ENCODE results near the gene USP37.

DNA sequence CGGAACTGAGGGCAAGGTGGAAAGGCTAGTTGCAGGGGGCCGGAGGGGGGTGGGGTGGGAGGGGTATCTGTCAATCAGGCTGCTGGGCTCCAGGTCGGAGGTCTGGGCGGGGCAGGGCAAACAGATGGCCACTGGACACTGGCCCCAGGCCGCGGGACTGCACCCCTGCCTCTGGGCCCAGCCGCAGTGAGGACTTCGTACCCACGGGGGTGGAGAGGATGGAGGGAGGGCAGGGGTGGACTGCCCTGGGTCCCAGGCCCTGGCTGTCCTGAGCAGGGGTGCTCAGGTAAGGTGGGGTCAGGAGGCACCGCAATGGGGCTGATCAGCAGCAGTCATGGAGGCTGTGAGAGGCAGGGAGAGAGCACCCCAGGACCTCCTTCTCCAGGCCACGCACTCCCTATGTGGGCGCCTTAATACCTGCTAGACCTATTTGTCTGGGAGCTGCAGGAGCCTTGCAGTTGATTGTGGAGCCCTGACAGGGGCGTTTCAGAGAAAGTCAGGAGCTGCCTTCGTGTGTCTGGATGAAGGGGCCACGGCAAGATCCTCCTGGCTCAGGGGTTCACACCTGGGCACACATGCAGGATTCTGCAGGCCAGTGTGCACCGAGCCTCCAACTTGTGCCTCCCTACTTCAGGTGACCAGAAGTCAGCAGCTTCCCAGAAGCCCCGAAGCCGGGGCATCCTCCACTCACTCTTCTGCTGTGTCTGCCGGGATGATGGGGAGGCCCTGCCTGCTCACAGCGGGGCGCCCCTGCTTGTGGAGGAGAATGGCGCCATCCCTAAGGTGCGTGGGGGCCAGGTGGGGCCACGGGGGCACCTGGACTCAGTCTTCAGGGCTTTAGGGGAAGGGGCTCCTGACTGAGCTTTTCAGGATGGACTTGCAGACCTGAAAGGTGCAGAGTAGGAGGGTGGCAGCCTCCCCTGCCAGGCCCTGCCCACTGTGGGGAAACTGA lies 166.9 kb downstream of the USP37 start:
- TF ChIP-seq, protein P1, sequence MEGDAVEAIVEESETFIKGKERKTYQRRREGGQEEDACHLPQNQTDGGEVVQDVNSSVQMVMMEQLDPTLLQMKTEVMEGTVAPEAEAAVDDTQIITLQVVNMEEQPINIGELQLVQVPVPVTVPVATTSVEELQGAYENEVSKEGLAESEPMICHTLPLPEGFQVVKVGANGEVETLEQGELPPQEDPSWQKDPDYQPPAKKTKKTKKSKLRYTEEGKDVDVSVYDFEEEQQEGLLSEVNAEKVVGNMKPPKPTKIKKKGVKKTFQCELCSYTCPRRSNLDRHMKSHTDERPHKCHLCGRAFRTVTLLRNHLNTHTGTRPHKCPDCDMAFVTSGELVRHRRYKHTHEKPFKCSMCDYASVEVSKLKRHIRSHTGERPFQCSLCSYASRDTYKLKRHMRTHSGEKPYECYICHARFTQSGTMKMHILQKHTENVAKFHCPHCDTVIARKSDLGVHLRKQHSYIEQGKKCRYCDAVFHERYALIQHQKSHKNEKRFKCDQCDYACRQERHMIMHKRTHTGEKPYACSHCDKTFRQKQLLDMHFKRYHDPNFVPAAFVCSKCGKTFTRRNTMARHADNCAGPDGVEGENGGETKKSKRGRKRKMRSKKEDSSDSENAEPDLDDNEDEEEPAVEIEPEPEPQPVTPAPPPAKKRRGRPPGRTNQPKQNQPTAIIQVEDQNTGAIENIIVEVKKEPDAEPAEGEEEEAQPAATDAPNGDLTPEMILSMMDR (conservative IDR thresholded peaks at IDR 0.05; ENCODE audit: low read length), result no peak
- no peak for TF ChIP-seq EZH2phosphoT487 (IDR thresholded peaks at IDR 0.05; ENCODE audit: borderline replicate concordance)

Measured in Loucy (cell line).